ELR (cell line): ENCODE data around the gene LGALSL.
"Not testable (repeated sequence)": the region's sequence is repeated elsewhere in the genome, so short reads cannot be mapped to it uniquely, and the experiment has no call there.

Source experiments
- DNase-seq: peaks from one replicate; pipeline ENCODE4 v3.0.0-alpha.2; 2015; ENCODE audit warnings: low read depth

LGALSL gene

DNA sequence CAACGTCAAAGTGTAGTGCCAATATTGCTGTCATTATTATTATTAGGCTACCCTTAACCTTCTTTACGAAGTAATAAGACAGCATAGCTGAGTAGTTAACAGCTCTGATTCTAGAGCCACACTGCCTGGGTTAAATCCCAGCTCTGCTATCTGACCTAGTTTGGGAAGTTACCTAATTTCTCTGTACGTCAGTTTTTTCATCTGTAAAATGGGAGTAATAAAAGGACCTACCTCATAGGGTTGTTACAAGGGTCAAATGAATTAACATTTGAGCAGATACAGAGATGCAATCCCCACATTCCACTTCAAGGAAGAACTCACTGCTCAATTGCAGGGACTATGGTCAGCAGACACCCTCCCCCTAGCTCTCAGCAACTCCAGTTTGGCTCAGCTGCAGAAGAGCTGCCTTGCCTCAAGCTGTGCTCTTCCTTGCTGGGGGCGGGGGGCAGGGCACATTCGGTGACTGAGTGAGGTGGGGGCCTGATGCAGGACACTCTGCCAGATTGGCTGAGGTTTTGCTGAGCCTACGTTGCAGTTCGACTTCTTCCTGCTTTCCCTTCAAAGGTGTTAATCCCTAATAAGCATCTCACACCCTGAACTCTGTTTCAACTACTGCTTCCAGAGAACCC, 11.0 kb upstream of the LGALSL start:
- no peak for DNase-seq

DNA sequence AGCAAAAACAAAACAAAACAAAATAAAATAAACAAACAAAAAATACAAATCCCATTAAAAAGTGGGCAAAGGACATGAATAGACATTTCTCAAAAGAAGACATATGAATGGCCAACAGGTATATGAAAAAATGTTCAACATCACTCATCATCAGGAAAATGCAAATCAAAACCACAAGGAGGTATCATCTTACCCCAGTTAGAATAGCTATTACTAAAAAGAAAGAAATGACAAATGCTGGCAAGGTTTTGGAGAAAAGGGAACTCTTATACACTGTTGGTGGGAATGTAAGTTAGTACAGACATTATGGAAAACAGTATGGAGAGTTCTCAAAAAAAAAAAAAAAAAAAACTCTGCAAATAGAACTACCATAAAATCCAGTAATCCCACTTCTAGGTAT, 8.0 kb upstream of the LGALSL start:
- not testable (repeated sequence) for DNase-seq

DNA sequence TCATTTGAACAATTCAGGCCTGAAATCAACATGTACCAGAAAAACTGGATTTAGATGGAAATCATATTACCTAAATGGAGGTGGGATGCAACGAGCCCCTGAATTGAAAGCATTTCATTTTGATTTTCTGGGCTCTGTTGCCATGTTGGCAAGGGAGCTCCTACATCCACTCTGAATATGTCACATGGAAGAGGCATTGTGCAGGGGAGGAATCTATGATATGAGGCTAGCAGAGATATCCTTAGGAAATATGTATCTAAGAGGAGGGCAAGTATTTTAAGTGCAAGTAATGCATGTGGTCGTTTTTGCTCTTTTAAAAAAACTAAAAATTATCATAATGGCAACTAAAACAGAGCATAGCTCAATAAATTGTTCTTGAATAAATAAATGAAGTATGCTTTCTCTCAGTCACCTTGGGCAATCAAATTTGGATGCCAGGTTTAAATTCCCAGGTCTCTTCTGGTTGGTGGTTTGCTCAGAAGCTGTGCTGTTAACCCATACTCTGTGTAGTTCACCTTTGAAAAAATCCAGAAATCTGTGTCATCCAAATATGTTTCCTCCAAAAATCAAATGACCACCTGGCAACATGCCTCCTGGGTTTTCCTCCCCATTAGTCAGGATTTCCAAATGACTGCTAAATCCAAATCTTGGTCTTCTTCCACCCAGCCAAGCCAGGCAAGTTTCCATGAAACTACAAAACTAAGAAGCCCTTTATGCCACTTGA, 6.5 kb upstream of the LGALSL start:
- no peak for DNase-seq

DNA sequence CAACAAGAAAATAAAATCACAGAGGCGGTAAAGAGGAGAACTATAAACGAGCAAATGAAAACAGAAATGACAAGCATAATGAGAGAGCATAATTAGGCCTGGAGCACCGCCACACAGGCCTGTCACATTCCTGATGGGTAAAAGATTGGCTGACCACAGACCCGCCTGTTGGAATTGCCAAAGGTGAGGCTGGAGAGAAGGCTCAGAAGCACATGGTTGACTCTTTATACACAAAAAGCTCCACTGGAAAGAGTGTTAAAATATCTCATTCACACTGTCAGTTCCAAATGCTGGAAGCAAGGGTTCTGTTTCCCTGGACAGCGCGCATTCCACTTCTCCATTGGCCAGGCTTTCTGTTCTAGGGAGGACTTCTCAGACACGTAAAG, 5.9 kb upstream of the LGALSL start:
- DNase-seq = no peak

DNA sequence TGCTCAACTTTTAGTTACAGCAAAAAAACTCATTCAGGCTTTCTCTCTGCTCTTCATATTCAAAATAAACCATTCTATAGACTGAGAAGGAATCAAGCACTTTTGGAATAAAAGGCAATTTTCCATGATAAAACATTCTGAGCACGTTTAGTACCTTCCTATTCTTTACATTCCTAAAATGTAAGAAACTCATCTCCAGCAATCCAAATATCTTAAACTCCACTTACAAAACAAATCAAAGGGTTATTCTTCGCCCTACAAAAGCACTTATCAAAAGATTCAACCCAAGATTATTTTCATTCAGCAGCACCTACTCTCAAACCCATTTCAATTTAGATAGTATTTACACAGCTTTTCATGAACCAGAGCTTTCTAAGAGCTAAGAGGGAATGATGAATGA, 2.9 kb upstream of the LGALSL start:
- no peak for DNase-seq

DNA sequence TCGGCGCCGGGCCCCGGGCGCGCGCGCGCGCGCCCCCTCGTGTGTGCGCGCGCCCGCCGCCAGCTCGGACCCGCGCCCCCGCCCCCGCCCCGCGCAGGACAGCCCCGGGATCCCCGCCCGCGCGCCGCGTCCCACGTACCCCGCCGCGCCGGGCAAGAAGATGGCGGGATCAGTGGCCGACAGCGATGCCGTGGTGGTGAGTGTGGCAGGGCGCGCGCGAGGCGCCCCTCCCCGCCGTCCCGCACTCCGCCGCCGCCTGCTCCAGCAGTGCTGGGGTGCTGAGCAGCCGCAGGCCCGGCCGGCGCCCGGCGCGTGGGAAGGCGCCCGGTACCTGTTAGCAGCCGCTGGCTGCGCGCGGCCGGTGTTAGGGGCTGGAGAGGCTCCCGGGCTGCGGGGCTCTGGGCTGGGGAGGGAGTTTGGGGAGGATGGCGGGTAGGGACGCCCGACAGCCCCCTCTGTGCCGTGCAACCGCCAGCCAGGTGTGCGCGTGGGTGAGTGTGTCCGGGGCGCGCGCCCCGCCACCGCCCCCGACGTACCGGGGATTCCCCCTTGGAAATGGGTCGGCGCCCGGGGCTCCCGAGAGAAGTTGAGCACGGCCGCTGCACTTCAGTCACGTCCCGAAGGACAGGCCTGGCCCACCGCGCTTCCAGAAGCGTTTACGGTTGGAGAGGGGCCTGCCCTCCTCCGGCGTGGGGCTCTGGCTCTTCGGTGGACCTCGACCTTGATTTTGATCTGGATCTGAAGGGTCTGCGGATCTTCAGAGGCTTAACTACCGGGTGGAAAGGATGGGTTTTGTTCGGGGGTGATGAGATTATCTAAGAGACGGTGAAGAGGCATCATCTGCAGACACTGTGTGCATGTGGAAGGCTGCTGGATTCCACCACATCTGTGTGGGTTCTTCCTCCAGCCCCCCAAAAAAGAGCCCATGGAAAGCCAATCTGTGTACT, 697 bp downstream of the LGALSL start:
- peak; percentile 59 for DNase-seq

DNA sequence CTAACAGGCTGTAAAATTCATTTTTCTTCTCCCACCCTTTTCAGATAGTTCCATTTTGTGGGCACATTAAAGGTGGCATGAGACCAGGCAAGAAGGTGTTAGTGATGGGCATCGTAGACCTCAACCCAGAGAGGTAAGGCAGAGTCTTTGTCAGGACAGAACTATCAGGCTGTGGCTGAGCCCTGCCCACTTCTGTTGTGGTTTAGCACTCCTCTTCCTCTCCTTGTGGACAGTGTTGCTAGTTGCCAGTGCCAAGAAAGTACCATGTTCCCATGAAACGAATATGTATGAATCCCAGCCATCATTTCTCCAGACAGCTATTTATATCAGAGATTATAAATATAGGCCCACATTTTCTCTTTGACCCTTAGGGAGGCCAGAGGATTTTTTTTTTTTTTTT, 1.6 kb downstream of the LGALSL start:
- peak; percentile 6 for DNase-seq

DNA sequence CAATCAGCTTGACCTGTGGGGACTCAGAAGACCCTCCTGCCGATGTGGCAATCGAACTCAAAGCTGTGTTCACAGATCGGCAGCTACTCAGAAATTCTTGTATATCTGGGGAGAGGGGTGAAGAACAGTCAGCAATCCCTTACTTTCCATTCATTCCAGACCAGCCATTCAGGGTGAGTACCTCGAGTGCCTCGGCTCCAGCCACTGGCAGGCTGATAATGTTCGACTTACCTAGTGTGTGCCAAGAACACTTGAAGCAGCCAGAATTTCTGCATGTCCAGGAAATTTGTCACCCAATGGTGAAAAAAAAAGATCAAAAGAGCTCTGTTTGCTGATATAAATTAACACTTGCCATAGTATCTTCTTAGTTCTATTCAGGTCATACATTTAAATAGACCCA, 2.3 kb downstream of the LGALSL start:
- no peak for DNase-seq

DNA sequence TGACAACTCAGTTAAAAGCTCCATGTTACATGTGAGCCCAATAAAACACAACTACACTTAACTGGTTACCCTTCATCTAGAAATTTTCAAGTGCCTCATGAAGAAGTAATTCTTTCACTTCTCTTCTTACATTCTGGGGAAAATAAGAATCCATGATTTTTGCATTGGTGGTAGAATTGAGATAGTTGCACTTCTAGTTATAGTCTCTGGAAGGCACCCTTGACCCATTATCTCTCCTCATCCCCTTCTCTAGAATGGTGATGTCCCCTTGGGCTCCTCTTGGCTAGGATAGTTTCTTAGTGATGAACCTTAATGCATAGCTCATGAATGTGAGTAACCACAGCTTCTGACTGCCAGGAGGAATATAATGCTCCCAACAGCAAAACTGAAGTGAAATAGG, 3.6 kb downstream of the LGALSL start:
- DNase-seq = peak; percentile 4

DNA sequence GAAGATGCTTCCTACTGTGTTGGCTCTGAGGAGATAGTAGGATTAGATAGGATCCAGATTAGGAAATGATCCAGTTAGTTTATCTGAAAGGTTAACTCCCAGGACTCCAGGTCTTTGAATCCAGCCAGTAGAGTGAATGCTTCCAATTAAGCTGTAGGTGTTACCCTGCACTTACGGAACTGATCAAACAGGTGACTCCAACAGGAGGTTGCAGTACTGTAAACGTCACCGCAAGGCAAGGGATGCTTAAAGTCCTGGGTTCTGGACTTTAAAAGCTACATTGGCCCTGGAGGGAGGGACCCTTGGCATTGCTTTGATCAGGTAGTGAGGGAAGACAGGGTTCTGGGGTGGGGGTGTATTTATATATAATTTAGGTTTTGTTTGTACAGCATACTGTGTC, 5.6 kb downstream of the LGALSL start:
- DNase-seq = no peak

DNA sequence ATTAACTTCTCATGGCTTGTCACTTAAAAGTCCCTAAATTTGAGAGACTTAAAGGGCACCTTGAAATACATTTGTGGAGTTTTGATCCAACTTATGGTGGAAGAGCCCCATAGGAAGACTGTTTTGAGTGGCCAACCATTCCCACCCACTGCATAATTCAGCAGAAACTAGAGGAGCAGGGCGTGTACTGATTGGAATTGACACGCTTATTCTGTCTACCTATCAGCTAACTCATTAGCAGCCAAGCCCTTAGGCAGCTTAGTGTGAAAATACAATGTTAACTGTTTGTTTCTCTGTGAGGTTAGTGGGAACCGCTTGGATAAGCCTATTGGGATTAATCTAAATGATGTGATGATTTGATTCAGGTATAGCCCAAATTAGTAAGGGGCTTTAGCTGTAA, 6.4 kb downstream of the LGALSL start:
- no peak for DNase-seq

DNA sequence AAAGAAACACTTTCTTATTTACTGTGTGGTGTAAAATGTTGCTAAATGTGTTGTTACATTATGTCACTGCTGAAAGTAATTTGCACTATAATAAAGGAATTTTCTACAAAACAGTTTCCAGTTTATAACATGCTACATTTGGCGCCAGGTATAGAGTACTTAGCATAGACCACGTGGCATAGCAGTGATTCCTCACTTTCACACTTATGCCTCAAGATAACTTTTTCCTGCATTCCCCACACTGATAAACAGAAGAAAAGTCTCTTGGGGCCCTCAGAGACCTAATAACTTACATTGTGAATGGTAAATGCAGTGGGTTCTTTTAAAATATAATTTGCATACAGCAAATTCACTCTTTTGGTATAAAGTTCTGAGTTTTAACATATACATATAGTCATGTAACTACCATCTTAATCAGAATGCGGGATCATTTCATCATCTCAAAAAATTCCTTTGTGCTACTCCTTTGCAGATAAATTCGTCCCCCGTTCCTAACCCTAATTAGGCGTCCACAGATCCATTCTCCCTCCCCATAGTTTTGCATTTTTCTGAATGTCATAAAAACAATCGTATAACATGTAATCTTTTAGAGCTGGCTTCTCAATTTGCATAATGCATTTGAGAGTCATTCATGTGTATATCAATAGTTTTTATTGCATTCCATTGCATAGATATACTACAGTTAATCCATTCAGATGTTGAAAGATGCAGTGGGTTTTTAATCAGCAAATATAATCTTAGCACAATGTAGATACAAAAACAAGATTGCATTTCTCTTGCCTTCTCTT, 7.5 kb downstream of the LGALSL start:
- DNase-seq = no peak

DNA sequence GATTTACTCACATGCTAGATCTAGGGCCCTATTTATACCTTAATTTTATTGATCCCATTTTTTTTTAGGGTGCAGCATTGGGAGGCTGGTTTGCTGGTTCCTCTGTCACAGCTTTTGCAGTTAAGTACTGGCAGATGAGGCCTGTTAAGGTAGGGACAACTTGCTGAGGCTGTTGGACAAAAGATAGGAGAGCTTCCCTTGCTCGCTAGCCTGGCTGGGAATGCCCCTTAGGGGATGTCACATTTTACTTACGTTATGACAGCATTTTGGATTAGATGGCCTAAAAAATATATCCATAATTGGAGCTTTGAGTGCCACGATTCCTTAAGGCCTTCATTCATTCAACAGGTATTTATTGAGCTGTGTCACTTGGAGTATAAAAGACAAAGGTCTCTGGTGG, 8.2 kb downstream of the LGALSL start:
- no peak for DNase-seq

DNA sequence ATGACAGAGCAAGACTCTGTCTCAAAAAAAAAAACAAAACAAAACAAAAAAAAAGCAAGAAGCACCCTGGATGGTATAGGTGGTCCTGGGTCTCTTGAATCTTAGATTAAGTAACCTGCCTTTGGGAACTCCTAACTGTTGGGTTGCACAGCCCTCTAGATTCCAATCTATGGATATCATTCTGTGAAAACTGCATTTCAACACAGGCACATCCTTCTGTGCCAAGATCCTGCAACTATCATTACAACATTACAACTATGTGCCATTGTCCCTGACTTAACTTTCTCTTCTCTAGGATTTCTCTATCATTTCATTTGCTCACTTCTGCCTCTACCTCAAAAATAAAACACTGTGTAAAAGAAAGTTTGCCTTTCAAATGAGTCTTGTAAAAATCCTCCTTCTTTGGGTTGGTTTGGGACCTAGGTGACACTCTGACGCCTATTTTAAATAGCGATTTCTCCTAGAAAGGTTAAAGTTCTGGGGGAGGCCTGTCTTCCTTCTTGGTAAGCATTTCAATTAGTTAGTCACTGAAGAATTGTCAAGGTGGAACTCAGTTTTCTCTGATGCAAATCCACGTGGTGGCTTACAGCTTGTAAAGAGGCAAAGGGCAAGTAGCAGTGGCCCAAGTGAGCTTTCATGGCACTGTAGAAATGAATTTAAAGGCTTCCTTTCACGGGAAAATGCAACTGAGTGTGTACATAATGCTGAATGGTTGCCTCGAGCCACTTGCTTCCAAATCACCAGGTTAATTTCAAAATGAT, 9.2 kb downstream of the LGALSL start:
- DNase-seq = no peak

DNA sequence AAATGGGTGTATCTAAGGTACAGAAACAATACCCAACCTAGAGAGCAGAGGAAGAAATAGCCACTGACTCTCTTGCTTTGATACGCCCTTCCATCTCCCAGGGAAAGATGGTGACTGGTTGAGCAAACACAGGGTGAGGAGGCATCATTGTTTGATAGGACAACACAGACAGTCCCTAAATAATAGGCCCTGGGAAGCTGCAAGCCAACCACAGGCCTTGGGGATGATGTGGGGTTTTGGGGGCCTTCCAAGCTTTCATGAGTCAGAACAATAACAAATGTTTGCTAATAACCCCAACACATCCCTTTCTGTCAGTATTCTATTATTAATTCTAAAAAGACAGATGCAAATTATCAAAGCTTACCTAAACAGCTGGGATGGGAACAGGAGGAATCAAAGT, 9.8 kb downstream of the LGALSL start:
- peak; percentile 64 for DNase-seq

DNA sequence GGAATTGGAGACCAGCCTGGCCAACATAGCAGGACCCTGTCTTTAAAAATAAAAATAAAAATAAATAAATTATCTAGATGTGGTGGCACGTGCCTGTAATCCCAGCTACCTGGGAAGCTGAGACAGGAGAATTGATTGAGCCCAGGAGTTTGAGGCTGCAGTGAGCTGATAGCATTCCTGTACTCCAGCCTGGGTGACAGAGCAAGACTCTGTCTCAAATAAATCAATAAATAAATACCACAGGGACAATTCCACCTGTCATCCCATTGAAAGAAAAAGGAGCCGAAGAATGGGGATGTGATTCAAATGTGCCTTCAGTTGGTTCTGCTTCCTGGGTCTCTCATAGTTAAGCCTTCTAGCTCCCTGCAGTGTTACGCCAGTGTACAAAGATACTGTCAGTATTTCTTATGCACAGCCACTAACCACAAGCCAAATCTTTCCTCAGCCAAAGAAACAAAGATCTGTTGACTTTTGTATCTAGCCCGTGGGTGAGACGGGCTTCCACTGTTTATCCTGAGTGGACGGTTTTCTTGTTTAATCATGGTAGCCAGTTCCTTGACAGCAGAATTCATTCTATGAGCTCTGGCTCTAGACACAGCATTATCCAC, 12.6 kb downstream of the LGALSL start:
- no peak for DNase-seq

DNA sequence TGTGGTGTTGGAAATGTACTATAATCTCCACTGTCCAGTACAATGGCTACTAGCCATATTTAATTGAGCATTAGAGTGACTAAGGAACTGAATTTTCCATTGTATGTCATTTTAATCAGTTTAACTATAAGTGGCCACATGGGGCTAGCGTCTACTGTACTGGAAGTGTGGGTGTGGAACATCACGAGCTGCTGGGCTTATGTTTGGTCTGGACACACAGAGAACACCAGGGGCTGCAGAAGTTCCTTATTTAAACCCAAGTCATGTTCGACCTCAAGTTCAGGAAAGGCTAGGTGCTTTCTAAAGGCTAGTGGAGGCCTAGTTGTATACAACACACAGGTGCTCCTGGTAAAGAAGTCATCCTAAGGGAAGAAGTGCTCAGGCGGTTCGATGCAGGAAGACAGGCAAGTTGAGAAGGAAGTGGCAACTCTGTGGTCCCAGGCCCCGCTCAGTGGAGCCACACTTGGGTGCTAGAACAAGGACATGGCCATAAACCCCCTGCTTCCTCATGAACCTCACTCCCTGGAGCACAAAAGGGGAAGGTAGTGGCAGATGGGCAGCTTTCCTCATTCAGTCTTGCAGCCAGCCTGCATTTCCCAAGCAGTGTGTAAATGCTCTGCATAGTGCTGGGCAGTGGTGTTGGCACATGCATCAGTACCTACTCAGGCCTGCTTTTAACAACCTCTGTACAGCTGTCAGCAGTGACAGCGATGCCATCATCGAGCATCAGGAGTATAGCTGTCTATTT, 13.3 kb downstream of the LGALSL start:
- no peak for DNase-seq

DNA sequence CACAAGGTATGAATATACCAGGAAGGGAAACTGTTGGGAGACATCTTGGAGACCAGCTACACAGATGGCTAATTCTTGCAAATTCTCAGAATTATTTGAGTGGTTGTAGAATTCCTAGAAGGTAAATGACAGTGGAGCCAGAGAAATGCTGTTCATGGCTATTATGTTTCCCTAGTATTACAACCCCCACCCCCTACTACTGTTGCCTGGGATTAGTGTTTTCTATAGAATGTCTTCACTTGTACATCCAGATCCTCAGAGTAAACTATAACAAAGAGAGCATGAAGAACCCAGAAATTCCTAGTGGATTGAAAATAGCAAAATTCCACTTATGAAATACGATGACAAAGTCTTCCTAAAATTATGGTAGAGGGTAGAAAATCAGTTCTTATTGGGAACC, 15.3 kb downstream of the LGALSL start:
- DNase-seq = no peak

DNA sequence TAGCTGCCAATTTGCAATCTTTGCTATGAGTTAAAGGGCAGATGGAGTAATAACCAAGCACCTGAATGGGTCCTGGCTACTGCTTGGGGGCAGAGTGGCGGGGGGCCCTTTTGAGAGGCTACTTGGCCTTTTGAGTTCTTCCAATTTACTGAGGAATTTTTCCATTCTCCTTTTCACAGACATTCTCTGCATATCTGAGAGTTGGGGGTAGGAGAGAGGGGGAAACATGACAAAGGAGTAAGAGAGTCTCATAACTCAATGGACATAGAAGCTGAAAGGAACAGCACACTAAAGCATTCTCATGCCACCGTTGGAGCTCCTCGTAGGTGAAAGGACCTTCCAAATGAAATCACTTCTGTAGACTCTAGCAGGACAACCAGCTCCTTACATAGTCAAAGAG, 16.1 kb downstream of the LGALSL start:
- no peak for DNase-seq

DNA sequence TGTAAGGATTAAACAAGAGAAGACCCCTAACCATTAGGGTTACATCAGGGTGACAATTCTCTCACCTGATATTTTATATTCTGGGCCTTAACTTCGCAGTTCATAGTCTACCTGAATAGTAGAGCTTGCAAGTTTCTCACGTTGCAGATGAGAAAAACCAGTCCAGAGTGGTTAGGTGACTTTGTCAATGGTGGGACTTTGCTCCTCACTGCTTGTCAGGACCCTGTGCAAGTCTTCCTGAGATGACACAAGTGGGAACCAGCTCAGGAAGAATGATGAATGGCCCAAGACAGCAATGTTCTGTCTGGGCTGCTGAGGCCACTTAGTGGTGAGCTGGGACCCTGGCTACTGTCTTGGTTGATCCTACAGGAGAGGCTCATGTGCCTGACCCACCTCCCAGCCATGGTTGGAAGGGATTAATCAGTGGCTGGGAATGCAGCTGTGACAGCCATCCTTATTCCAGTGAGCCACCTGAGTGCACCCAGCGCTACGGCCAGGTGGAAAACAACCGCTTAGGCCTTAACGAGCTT, 16.9 kb downstream of the LGALSL start:
- DNase-seq = no peak
